ENCODE results near the gene C2orf49. TPM values are rescaled to one million over a fixed set of nuclear protein-coding genes. Genes with fewer than 3 reads are reported as not detected.

The C2orf49 gene
- total RNA-seq, 1 experiment from 2014 or later: 17.2 TPM

- H3K4me1 ChIP-seq (ENCODE audit: control insufficient read depth in 1 of 2, insufficient read depth in 2 of 2, low read length in 2 of 2): peaks cover 39 to 60% of the 10 kb centered on the region in 2 experiments
- H3K9me2 ChIP-seq (ENCODE audit: insufficient read depth): no peaks in the 10 kb centered on the region
- H3K4me3 ChIP-seq (replicated peaks in 1 of 2; ENCODE audit: low read depth in 1 of 2, low read length in 2 of 2): peak overlapping the region in 1 of 2 experiments; percentile 6; a peak in 2 of 4 replicates
- no TSS peak for BruUV-seq (replicated peaks)
- TF ChIP-seq SIN3A (IDR thresholded peaks at IDR 0.05; ENCODE audit: low read depth) (0 out of 2 replicates have a peak, but pooled peaks have one; percentile 31), TCF7L2 (IDR thresholded peaks at IDR 0.05; ENCODE audit: borderline replicate concordance, extremely low read depth, insufficient read depth, insufficient read length) (no peak), SP1 (IDR thresholded peaks at IDR 0.05; ENCODE audit: low read depth) (no peak), CBX3 (IDR thresholded peaks at IDR 0.05; ENCODE audit: low read depth) (no peak), SRF (IDR thresholded peaks at IDR 0.05; ENCODE audit: low read depth) (no peak), EZH2 (IDR thresholded peaks at IDR 0.05) (no peak), MAX (IDR thresholded peaks at IDR 0.05) (peak; percentile 31; the same call in 1 of the 2 replicates), ZBTB33 (IDR thresholded peaks at IDR 0.05; ENCODE audit: extremely low read depth, insufficient replicate concordance, low read length) (no peak), ATF3 (IDR thresholded peaks at IDR 0.05) (no peak), JUND (IDR thresholded peaks at IDR 0.05) (peak; percentile 37; the same call in 1 of the 2 replicates), FOSL1 (IDR thresholded peaks at IDR 0.05; ENCODE audit: low read depth) (peak; percentile 33; the same call in 1 of the 2 replicates), ELF1 (IDR thresholded peaks at IDR 0.05; ENCODE audit: borderline replicate concordance, low read depth) (no peak), ZFX (IDR thresholded peaks at IDR 0.05) (no peak), REST (IDR thresholded peaks at IDR 0.05; ENCODE audit: low read depth) (no peak), POLR2AphosphoS5 (IDR thresholded peaks at IDR 0.05; ENCODE audit: low read depth, low read length) (no peak), RAD21 (IDR thresholded peaks at IDR 0.05; ENCODE audit: low read depth) (no peak), EGR1 (IDR thresholded peaks at IDR 0.05; ENCODE audit: low read depth) (no peak), ZNF274 (IDR thresholded peaks at IDR 0.05; ENCODE audit: low read depth, low read length) (no peak), CEBPB (IDR thresholded peaks at IDR 0.05; ENCODE audit: low read depth) (peak; percentile 15; the same call in 1 of the 2 replicates), POLR2A (IDR thresholded peaks at IDR 0.05; ENCODE audit: borderline replicate concordance, extremely low read depth, insufficient read depth, insufficient read length) (no peak), EZH2phosphoT487 (IDR thresholded peaks at IDR 0.05; ENCODE audit: borderline replicate concordance) (no peak)
- H3K4me2 ChIP-seq (ENCODE audit: low read length): peak overlapping the region; percentile 59
- RAD21 ChIA-PET (ENCODE audit: low non-redundant PET in 1 of 2, low total read pairs in 2 of 2, uncharacterized antibody in 2 of 2, unreplicated experiment in 2 of 2): interaction anchor here in 1 of 2 experiments (0.7 kb wide), 1 partner anchor 128 kb away, joined by 3 read pairs; no protein-coding TSS in a partner anchor
- intact Hi-C loops (cut with micrococcal nuclease): no loop called here
- H2AFZ ChIP-seq (ENCODE audit: low read depth, low read length, poor library complexity, severe bottlenecking): no peak overlapping the region
- H3K36me3 ChIP-seq (ENCODE audit: control insufficient read depth in 1 of 2, insufficient read depth in 2 of 2, low read length in 2 of 2): peaks cover 6 to 35% of the 10 kb centered on the region in 2 experiments; a peak in 3 of 4 replicates
- H3K9ac ChIP-seq (ENCODE audit: low read length): no peak overlapping the region
- no peaks in the 10 kb centered on the region for H3K9me3 ChIP-seq (ENCODE audit: control insufficient read depth in 1 of 2, insufficient read depth in 1 of 2, low read depth in 1 of 2, low read length in 2 of 2)
- CTCF ChIA-PET: interaction anchor here (1.7 kb wide), 1 partner anchor 130 kb away, joined by 5 read pairs; no protein-coding TSS in a partner anchor
- peaks cover 3% of the 10 kb centered on the region; the same call in 1 of the 2 replicates for H4K20me1 ChIP-seq (ENCODE audit: insufficient read depth)
- POLR2A ChIA-PET: no interaction called here
- ATAC-seq: peak; percentile 75
- H3K27ac ChIP-seq (ENCODE audit: low read depth, low read length): peak overlapping the region; percentile 47; the same call in 1 of the 2 replicates
- DNase-seq (ENCODE audit: low read depth, low spot score): no peak
- H3K79me2 ChIP-seq (ENCODE audit: insufficient read depth, low read length): peaks cover 98% of the 10 kb centered on the region
- H3K27me3 ChIP-seq (ENCODE audit: insufficient read depth, low read length): no peaks in the 10 kb centered on the region
Measured at GRCh38 chr2:105391058-105391627, 53.8 kb downstream of the C2orf49 start.
